A673 (cell line): ENCODE measurements around the gene EPHA10. TPM values are rescaled to one million over a fixed set of nuclear protein-coding genes. Genes with fewer than 3 reads are reported as not detected.
"Not testable (repeated sequence)": the region's sequence is repeated elsewhere in the genome, so short reads cannot be mapped to it uniquely, and the experiment has no call there.

ENCODE experiments used
- BruUV-seq: library from RNA; stranded (reverse); fragments of 400-500 nt; replicated peaks from 2 replicates; lab custom pipeline; 2021; lab: Mats Ljungman, UMichigan
- CTCF ChIA-PET: fragments of 300-600 bp; sonication (Branson Sonifier 250); formaldehyde crosslinking; loops from one replicate; lab custom pipeline; 2022; ENCODE audit warnings: antibody characterized with exemption; lab: Charles Lee
- POLR2A ChIA-PET: fragments of 300-600 bp; sonication (Branson Sonifier 250); formaldehyde crosslinking; loops from one replicate; lab custom pipeline; 2022; ENCODE audit warnings: antibody characterized with exemption; ENCODE audit not compliant: low non-redundant PET; lab: Charles Lee
- DNase-seq: peaks from one replicate; pipeline ENCODE4 v3.0.0-alpha.2; 2015; ENCODE audit warnings: low spot score
- H3K27ac ChIP-seq: fragments of 200-600 bp; sonication (generic); 2 replicates; pipeline ENCODE4 v1.5.1; 2016; ENCODE audit warnings: mixed run types, low read depth, mild to moderate bottlenecking, mixed read lengths, antibody characterized with exemption, low read length; ENCODE audit not compliant: poor library complexity, severe bottlenecking
- H3K27me3 ChIP-seq: fragments of 200-600 bp; sonication (generic); replicated peaks from 2 replicates; pipeline ENCODE4 v1.6.1; 2017; ENCODE audit warnings: mixed run types, low read depth, mild to moderate bottlenecking, mixed read lengths, antibody characterized with exemption, low read length; ENCODE audit not compliant: insufficient read depth, poor library complexity
- H3K36me3 ChIP-seq: fragments of 200-600 bp; sonication (generic); 2 replicates; pipeline ENCODE4 v1.6.1; 2016; ENCODE audit warnings: mixed run types, mild to moderate bottlenecking, mixed read lengths, antibody characterized with exemption, low read length; ENCODE audit not compliant: insufficient read depth, poor library complexity, severe bottlenecking
- H3K4me1 ChIP-seq: fragments of 200-600 bp; sonication (generic); 2 replicates; pipeline ENCODE4 v1.6.1; 2017; ENCODE audit warnings: mixed run types, mild to moderate bottlenecking, mixed read lengths, antibody characterized with exemption, low read length; ENCODE audit not compliant: insufficient read depth, poor library complexity, severe bottlenecking
- H3K4me3 ChIP-seq: fragments of 200-600 bp; sonication (generic); 2 replicates; pipeline ENCODE4 v1.5.1; 2016; ENCODE audit warnings: low read depth, mixed run types, mild to moderate bottlenecking, mixed read lengths, low read length; ENCODE audit not compliant: poor library complexity, severe bottlenecking
- H3K9me3 ChIP-seq: fragments of 200-600 bp; sonication (generic); 2 replicates; pipeline ENCODE4 v1.6.1; 2016; ENCODE audit warnings: mixed run types, low read depth, mild to moderate bottlenecking, mixed read lengths, antibody characterized with exemption, low read length; ENCODE audit not compliant: poor library complexity, severe bottlenecking
- EZH2 ChIP-seq: fragments of 200-600 bp; sonication (generic); IDR thresholded peaks from 2 replicates; pipeline ENCODE4 v1.6.1; 2017; ENCODE audit warnings: borderline replicate concordance, low read depth, mild to moderate bottlenecking, mixed read lengths, antibody characterized with exemption, low read length; ENCODE audit not compliant: poor library complexity, severe bottlenecking
- intact Hi-C: fragments of 100-400 bp; cut with micrococcal nuclease; formaldehyde crosslinking; loops from one replicate; pipeline ENCODE4 v1.10.0; 2022; ENCODE audit not compliant: unreplicated experiment
- total RNA-seq: library from RNA; stranded (reverse); gene quantifications from 2 replicates; pipeline ENCODE4 v1.2.3, GENCODE V29; 2021
- TF ChIP-seq, protein P1 (sequence below): fragments of 300-800, 200-600 bp; sonication (generic); conservative IDR thresholded peaks from 2 replicates; pipeline ENCODE4 v1.5.1; 2017; ENCODE audit warnings: low read depth, mild to moderate bottlenecking, antibody characterized with exemption, low read length, moderate library complexity, mixed read lengths

The EPHA10 gene
- total RNA-seq, 1 experiment from 2014 or later = not detected

DNA sequence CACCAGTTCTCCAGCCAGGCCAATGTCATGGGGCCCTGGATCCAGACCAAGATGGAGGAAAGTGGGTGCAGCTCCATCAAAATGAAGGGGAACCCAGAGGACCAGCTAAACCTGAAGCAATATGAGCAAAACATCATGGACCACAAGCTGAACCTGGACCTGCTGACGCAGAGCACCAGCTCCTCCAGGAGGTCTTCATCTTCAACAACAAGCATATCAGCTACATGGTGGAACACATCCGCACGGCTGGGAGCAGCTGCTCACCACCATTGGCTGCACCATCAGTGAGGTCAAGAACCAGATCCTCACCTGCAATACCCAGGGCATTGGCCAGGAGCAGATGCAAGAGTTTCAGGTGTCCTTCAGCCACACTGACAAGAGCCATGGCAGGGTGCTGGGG lies 13.7 kb upstream of the EPHA10 start:
- Histone ChIP-seq H3K4me3 (no peak overlapping the region), H3K9me3 (no peaks in the 10 kb centered on the region), H3K27me3 (peaks cover 60% of the 10 kb centered on the region), H3K4me1 (no peaks in the 10 kb centered on the region), H3K27ac (no peak overlapping the region), H3K36me3 (no peaks in the 10 kb centered on the region)
- no peak for DNase-seq
- ChIA-PET POLR2A (no interaction called here), CTCF (no interaction called here)
- intact Hi-C loops = no loop called here
- TF ChIP-seq, protein P1, sequence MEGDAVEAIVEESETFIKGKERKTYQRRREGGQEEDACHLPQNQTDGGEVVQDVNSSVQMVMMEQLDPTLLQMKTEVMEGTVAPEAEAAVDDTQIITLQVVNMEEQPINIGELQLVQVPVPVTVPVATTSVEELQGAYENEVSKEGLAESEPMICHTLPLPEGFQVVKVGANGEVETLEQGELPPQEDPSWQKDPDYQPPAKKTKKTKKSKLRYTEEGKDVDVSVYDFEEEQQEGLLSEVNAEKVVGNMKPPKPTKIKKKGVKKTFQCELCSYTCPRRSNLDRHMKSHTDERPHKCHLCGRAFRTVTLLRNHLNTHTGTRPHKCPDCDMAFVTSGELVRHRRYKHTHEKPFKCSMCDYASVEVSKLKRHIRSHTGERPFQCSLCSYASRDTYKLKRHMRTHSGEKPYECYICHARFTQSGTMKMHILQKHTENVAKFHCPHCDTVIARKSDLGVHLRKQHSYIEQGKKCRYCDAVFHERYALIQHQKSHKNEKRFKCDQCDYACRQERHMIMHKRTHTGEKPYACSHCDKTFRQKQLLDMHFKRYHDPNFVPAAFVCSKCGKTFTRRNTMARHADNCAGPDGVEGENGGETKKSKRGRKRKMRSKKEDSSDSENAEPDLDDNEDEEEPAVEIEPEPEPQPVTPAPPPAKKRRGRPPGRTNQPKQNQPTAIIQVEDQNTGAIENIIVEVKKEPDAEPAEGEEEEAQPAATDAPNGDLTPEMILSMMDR = no peak
- TF ChIP-seq EZH2 = no peak
- BruUV-seq = no TSS peak

DNA sequence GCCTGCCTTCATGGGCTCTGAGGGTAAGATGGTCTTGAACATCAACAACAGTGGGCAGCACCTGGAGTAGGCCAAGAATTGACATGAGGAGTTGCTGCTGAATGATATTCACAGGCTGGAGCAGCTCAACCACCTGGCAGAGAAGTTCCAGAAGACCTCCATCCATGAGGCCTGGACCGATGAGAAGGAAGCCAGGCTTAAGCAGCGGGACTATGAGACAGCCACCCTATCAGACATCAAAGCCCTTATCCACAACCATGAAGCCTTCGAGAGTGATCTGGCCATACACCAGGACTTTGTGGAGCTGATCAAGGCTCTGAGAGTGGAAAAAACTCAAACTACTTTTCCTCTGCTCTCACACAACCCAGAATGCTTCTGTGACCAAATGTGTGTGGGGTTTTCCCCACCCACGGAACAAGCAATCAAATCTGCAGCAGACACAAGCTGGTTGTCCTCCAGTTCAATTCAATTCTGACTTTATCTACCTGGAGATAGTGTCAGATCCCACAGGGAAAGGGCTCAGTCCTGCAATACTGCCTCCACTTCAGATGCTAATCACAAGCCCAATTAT lies 12.1 kb upstream of the EPHA10 start:
- no peak overlapping the region for H3K27ac ChIP-seq
- H3K36me3 ChIP-seq = no peaks in the 10 kb centered on the region
- CTCF ChIA-PET = no interaction called here
- peaks cover 49% of the 10 kb centered on the region for H3K27me3 ChIP-seq
- no peak for DNase-seq
- intact Hi-C loops = no loop called here
- no peaks in the 10 kb centered on the region for H3K9me3 ChIP-seq
- POLR2A ChIA-PET = no interaction called here
- H3K4me3 ChIP-seq = no peak overlapping the region
- no peak for TF ChIP-seq EZH2
- TF ChIP-seq, protein P1 = no peak
- no TSS peak for BruUV-seq
- H3K4me1 ChIP-seq = no peaks in the 10 kb centered on the region

DNA sequence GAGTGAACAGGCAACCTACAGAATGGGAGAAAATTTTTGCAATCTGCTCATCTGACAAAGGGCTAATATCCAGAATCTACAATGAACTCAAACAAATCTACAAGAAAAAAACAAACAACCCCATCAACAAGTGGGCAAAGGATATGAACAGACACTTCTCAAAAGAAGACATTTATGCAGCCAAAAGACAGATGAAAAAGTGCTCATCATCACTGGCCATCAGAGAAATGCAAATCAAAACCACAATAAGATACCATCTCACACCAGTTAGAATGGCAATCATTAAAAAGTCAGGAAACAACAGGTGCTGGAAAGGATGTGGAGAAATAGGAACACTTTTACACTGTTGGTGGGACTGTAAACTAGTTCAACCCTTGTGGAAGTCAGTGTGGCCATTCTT lies 6.5 kb upstream of the EPHA10 start:
- DNase-seq, H3K4me3 ChIP-seq, CTCF ChIA-PET, H3K4me1 ChIP-seq, BruUV-seq, intact Hi-C loops, H3K36me3 ChIP-seq, H3K9me3 ChIP-seq, H3K27ac ChIP-seq, POLR2A ChIA-PET: not testable (repeated sequence)
- H3K27me3 ChIP-seq = peaks cover 53% of the 10 kb centered on the region

DNA sequence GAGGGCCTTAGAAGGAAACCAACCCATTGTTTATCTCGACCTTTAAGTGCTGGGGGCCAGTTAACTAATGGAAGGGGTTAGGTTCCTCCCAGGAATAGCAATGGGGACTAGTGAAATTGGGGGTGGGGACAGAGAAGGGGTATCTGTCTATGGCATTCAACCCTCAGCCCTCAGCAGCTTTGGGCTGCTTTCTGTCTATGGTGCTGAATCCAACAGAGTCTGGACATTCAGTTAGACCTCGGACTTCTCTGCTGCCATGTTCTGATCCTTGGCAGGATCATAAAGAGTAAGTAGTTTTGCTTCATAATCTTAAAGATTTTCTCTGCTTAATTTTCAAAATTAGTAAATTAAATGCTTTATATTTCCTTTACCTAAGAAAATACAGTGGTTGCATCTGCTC lies 2.6 kb upstream of the EPHA10 start:
- intact Hi-C loops = no loop called here
- ChIA-PET CTCF (no interaction called here), POLR2A (no interaction called here)
- no peak for TF ChIP-seq EZH2
- Histone ChIP-seq H3K9me3 (no peaks in the 10 kb centered on the region), H3K27me3 (peaks cover 81% of the 10 kb centered on the region), H3K36me3 (no peaks in the 10 kb centered on the region), H3K4me1 (no peaks in the 10 kb centered on the region), H3K27ac (no peak overlapping the region), H3K4me3 (no peak overlapping the region)
- BruUV-seq = no TSS peak
- no peak for DNase-seq
